Stimulated activated naive CD8-positive, alpha-beta T cell treated with anti-CD3 and anti-CD28 coated beads, Interleukin-15, Interleukin-2, amounts not matched to agents 100 ng/mL and 50 ng/mL, for 24 hours (primary cell): ENCODE results near the gene SLC29A3.

Experiments
- H3K27ac Mint-ChIP-seq: one replicate; pipeline ENCODE4 v1.8.0; 2021; ENCODE audit warnings: mild to moderate bottlenecking, mixed read lengths
- H3K27me3 Mint-ChIP-seq: one replicate; pipeline ENCODE4 v1.8.0; 2021; ENCODE audit warnings: mixed read lengths
- H3K36me3 Mint-ChIP-seq: one replicate; pipeline ENCODE4 v1.8.0; 2021; ENCODE audit warnings: low read depth, mixed read lengths
- H3K4me1 Mint-ChIP-seq: one replicate; pipeline ENCODE4 v1.8.0; 2021; ENCODE audit warnings: low read depth, mixed read lengths
- H3K4me3 Mint-ChIP-seq: one replicate; pipeline ENCODE4 v1.8.0; 2021; ENCODE audit warnings: mild to moderate bottlenecking, mixed read lengths
- H3K9me3 Mint-ChIP-seq: one replicate; pipeline ENCODE4 v1.8.0; 2021; ENCODE audit warnings: mixed read lengths

Gene SLC29A3

DNA sequence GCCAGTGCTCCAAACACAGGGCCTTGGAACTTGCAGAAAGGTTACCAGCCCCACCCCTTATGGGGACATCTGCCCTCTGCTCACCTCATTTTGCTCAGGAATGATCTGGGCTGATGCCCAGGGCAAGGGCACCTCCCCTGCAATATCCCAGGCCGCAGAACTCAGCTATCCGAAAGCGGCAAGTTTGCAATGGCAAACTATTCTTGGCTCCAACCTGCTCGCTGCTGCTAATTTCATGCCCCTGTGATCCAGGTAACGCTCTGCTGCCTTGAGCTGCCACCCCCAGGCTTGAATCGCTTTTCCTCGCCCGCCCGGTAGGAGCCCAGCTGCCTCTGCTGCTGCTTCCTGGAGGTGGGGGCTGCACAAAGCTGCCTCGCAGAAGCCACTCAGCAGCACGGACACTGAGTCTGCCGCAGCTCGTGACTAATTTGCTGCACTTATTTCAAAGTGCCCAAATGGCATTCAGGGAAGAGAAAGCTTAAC, 18.2 kb downstream of the SLC29A3 start:
- H3K9me3 Mint-ChIP-seq, result no peaks in the 10 kb centered on the region
- H3K4me1 Mint-ChIP-seq, result no peaks in the 10 kb centered on the region
- no peaks in the 10 kb centered on the region for H3K27me3 Mint-ChIP-seq
- H3K4me3 Mint-ChIP-seq, result no peak overlapping the region
- peaks cover 6% of the 10 kb centered on the region for H3K36me3 Mint-ChIP-seq
- no peak overlapping the region for H3K27ac Mint-ChIP-seq

DNA sequence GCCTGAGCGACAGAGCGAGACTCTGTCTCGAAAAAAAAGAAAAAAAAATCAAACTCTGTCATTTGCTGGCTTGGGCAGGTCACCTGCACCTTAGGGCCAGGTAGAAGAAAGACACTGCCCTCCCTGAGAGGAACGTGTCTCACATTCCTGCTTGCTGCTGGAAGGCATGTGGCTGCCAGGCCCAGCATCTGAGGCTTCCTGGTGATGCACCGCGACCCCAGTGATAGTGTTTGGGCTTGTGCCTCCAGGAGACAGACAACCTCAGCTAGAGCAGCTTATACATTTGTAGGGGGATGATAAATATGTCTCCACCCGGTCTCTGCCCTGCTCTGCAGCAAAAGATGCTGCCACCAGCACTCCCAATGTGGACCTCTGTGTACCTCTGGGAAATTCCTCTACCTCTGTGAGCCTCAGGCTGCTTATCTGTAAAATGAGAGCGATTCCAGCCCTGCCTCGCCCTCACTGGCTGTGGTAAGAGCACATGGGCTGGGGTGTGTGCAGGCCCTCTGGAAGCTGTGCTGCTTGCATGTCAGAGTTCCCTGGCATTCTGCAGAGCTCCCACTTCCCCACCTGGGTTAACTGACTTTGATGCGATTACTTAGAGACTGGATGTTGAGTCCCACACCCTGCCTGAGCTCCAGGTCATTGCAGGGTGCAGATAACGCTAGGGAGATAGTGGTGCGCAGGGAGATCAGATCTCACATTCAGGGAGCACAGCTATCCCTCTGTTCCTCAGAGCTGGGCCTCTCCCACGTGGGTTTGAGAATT, 19.9 kb downstream of the SLC29A3 start:
- Mint-ChIP-seq H3K9me3 (no peaks in the 10 kb centered on the region), H3K27ac (no peak overlapping the region), H3K4me3 (no peak overlapping the region), H3K36me3 (peaks cover 6% of the 10 kb centered on the region), H3K27me3 (no peaks in the 10 kb centered on the region), H3K4me1 (no peaks in the 10 kb centered on the region)

DNA sequence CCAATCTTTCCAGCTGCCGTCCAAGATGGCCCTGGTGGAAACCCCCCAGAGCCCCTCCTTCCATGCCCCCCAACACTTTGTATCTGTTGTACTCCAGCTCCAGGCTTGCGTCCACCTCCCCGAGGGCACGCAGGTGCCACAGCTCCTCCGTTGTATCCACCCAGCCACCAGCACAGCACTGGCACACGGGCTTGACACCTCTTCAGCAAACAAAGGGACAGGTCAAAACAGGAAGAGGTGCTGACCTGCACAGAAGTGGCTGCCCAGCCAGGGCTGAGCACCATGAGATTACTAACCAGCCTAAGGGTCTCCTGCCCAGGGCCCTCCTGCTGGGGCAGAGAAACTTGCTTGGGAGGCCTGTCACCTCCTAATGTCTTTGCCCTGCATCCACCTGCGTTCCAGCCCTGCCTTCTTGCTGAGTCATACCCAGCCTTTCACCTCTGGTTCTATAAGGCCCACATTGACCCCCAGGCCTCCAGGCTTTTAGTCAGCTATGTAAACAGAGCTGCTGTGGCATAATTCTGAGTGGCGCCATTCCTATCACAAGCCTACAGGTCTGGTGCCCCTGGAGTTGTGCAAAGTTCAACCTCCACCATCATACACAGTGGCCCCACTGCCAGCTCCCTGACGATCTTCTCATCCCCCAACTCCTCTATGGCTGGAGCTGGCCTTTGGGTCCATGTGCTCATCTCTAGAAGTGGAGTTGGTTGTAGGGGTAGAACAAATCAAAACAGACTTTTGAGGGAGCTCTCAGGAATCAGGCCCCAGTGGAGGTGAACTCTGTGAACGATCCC, 20.9 kb downstream of the SLC29A3 start:
- Mint-ChIP-seq H3K4me3 (no peak overlapping the region), H3K27me3 (no peaks in the 10 kb centered on the region), H3K4me1 (no peaks in the 10 kb centered on the region), H3K9me3 (no peaks in the 10 kb centered on the region), H3K36me3 (peaks cover 6% of the 10 kb centered on the region), H3K27ac (no peak overlapping the region)

- no peaks in the 10 kb centered on the region for H3K36me3 Mint-ChIP-seq
- H3K27me3 Mint-ChIP-seq, result no peaks in the 10 kb centered on the region
- H3K9me3 Mint-ChIP-seq, result no peaks in the 10 kb centered on the region
- H3K4me3 Mint-ChIP-seq, result no peak overlapping the region
- no peaks in the 10 kb centered on the region for H3K4me1 Mint-ChIP-seq
- no peak overlapping the region for H3K27ac Mint-ChIP-seq
These were observed 23.7 kb downstream of the SLC29A3 start for GRCh38 chr10:71342573-71343391.

DNA sequence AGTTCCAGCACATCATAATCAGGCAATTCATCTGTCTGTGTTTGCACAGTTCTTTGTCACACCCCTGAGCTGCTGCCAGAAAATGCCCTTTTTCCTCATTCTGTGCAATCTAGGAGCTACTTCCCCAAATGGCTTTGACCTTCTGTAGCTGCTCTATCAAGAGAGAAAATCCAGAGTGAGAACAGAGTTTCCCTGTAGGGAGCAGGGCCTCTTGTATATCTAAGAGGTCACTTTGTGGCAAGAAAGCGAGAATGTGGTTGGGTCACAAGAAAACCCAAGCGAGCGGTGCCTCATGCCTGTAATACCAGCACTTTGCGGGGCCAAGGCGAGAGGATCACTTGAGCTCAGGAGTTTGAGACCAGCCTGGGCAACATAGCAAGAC, 24.3 kb downstream of the SLC29A3 start:
- no peaks in the 10 kb centered on the region for H3K4me1 Mint-ChIP-seq
- H3K9me3 Mint-ChIP-seq, result no peaks in the 10 kb centered on the region
- no peak overlapping the region for H3K27ac Mint-ChIP-seq
- no peak overlapping the region for H3K4me3 Mint-ChIP-seq
- no peaks in the 10 kb centered on the region for H3K36me3 Mint-ChIP-seq
- H3K27me3 Mint-ChIP-seq, result no peaks in the 10 kb centered on the region

- H3K4me3 Mint-ChIP-seq, result no peak overlapping the region
- H3K27ac Mint-ChIP-seq, result no peak overlapping the region
- H3K9me3 Mint-ChIP-seq, result no peaks in the 10 kb centered on the region
- no peaks in the 10 kb centered on the region for H3K4me1 Mint-ChIP-seq
- H3K27me3 Mint-ChIP-seq, result no peaks in the 10 kb centered on the region
- no peaks in the 10 kb centered on the region for H3K36me3 Mint-ChIP-seq
These were observed 25.3 kb downstream of the SLC29A3 start for GRCh38 chr10:71344154-71344925.

DNA sequence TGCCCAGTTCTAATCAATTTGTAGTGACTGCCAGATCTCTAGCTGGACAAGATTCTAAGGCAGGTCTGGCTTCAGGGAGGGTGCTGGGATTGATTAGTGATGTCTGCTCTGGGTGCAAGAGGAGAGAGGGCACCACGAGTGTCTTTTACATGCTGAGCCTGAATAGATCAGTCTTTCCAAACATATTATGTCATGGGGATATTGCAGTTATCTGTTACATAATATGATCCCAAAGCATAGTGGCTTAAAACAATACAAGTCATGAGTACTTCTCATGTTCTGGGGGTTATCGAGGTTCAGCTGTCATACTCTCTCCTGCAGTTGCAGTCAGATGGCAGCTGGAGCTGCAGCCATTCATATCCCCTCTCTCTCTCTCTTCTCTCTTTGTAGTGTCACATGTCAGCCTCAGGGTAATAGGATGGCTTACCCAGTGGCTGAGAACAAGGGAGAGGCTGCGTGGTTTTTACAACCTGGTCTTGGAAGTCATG, 26.0 kb downstream of the SLC29A3 start:
- Mint-ChIP-seq H3K36me3 (no peaks in the 10 kb centered on the region), H3K27me3 (no peaks in the 10 kb centered on the region), H3K4me1 (no peaks in the 10 kb centered on the region), H3K27ac (no peak overlapping the region), H3K4me3 (no peak overlapping the region), H3K9me3 (no peaks in the 10 kb centered on the region)

GRCh38 chr10:71345694-71346093, 26.6 kb downstream of the SLC29A3 start:
- no peaks in the 10 kb centered on the region for H3K9me3 Mint-ChIP-seq
- no peaks in the 10 kb centered on the region for H3K36me3 Mint-ChIP-seq
- H3K27me3 Mint-ChIP-seq, result no peaks in the 10 kb centered on the region
- no peak overlapping the region for H3K4me3 Mint-ChIP-seq
- H3K27ac Mint-ChIP-seq, result no peak overlapping the region
- H3K4me1 Mint-ChIP-seq, result peaks cover 4% of the 10 kb centered on the region

- peaks cover 11% of the 10 kb centered on the region for H3K4me1 Mint-ChIP-seq
- no peaks in the 10 kb centered on the region for H3K9me3 Mint-ChIP-seq
These were observed 27.7 kb downstream of the SLC29A3 start for GRCh38 chr10:71346731-71347130.

GRCh38 chr10:71347587-71348395, 28.7 kb downstream of the SLC29A3 start:
- Mint-ChIP-seq H3K4me1 (peaks cover 11% of the 10 kb centered on the region), H3K27me3 (no peaks in the 10 kb centered on the region), H3K9me3 (no peaks in the 10 kb centered on the region), H3K36me3 (no peaks in the 10 kb centered on the region), H3K4me3 (no peak overlapping the region), H3K27ac (no peak overlapping the region)

More at GRCh38 chr10:71346731-71347130, 27.7 kb downstream of the SLC29A3 start:
- no peaks in the 10 kb centered on the region for H3K36me3 Mint-ChIP-seq
- no peaks in the 10 kb centered on the region for H3K27me3 Mint-ChIP-seq
- H3K4me3 Mint-ChIP-seq, result no peak overlapping the region
- no peak overlapping the region for H3K27ac Mint-ChIP-seq

GRCh38 chr10:71348850-71349249, 29.8 kb downstream of the SLC29A3 start:
- no peaks in the 10 kb centered on the region for H3K9me3 Mint-ChIP-seq

DNA sequence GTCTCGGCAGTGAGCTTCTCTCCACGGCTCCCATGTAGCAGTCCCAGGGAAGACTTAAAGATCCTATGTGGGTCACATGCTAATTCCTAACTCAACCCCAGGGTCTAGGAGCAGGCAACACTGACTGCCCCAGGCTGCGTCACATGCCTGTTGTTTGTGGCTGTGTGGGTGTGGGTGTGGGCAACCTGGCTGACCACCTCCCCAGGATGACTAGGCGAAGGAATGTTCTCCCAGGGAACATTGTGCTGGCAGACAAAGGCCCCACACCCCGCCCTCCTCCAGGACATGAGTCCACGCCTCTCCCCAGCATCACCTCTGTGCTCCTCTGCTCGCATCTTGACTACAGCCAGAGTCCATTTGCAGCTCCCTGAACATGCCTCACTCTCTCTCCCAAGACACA, 30.3 kb downstream of the SLC29A3 start:
- Mint-ChIP-seq H3K27me3 (no peaks in the 10 kb centered on the region), H3K27ac (no peak overlapping the region), H3K9me3 (no peaks in the 10 kb centered on the region), H3K4me3 (no peak overlapping the region), H3K36me3 (no peaks in the 10 kb centered on the region), H3K4me1 (peaks cover 11% of the 10 kb centered on the region)

More at GRCh38 chr10:71348850-71349249, 29.8 kb downstream of the SLC29A3 start:
- Mint-ChIP-seq H3K4me3 (no peak overlapping the region), H3K27ac (peak overlapping the region; percentile 0), H3K4me1 (peaks cover 11% of the 10 kb centered on the region), H3K27me3 (no peaks in the 10 kb centered on the region), H3K36me3 (no peaks in the 10 kb centered on the region)

DNA sequence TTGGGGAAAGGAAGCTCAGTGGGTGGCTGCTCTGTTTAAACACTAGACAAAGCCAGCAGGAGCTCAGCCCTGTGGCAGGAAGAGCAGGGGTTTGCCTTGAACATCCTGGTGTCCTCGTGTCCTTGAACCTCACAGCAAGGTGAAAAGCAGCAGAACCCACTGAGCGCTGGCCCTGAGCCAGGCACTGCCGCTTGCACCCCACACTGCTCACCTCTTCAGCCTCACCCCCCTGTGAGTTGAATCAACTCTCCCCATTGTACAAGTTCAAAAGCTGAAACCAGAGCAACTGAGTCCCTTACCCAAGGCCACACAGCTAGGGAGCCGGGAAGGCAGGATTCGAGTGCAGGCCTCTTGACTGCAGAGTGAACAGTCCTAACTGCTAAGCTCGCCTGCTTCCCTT, 32.0 kb downstream of the SLC29A3 start:
- H3K27me3 Mint-ChIP-seq, result no peaks in the 10 kb centered on the region
- no peaks in the 10 kb centered on the region for H3K36me3 Mint-ChIP-seq
- H3K27ac Mint-ChIP-seq, result no peak overlapping the region
- peaks cover 11% of the 10 kb centered on the region for H3K4me1 Mint-ChIP-seq
- H3K4me3 Mint-ChIP-seq, result no peak overlapping the region
- H3K9me3 Mint-ChIP-seq, result no peaks in the 10 kb centered on the region
